BLaER1 treated with 17β-estradiol and CSF1 and Interleukin-3, amounts not matched to agents 10 nM and 100 nM (cell line): Measurements from ENCODE around the gene MT4.

ENCODE experiments used
- H3K27ac ChIP-seq, 11 experiments: shearing (Covaris generic); formaldehyde crosslinking; 2 replicates each; pipeline ENCODE4 v1.8.1; 2022
- H3K27me3 ChIP-seq, 11 experiments: shearing (Covaris generic); formaldehyde crosslinking; 2 replicates each; pipeline ENCODE4 v1.8.1; 2022
- H3K36me3 ChIP-seq, 11 experiments: shearing (Covaris generic); formaldehyde crosslinking; 2 replicates each; pipeline ENCODE4 v1.8.1; 2022
- H3K4me1 ChIP-seq, 10 experiments: shearing (Covaris generic); formaldehyde crosslinking; 2 replicates each; pipeline ENCODE4 v1.8.1; 2022
- H3K4me2 ChIP-seq, 11 experiments: shearing (Covaris generic); formaldehyde crosslinking; 2 replicates each; pipeline ENCODE4 v1.8.1; 2022
- H3K4me3 ChIP-seq, 10 experiments: shearing (Covaris generic); formaldehyde crosslinking; 2 replicates each; pipeline ENCODE4 v1.8.1; 2022
- H3K9ac ChIP-seq, 11 experiments: shearing (Covaris generic); formaldehyde crosslinking; 2 replicates each; pipeline ENCODE4 v1.8.1; 2022
- H3K9me3 ChIP-seq, 11 experiments: shearing (Covaris generic); formaldehyde crosslinking; replicated peaks in 1 of 11; 2 replicates each; pipeline ENCODE4 v1.8.1; 2022
- H4K20me1 ChIP-seq, 11 experiments: shearing (Covaris generic); formaldehyde crosslinking; 2 replicates each; pipeline ENCODE4 v1.8.1; 2022
- Cebpa-rat ChIP-seq, 11 experiments: shearing (Covaris generic); IDR thresholded peaks; 2 replicates each; pipeline ENCODE4 v1.8.1; 2022

MT4 gene

DNA sequence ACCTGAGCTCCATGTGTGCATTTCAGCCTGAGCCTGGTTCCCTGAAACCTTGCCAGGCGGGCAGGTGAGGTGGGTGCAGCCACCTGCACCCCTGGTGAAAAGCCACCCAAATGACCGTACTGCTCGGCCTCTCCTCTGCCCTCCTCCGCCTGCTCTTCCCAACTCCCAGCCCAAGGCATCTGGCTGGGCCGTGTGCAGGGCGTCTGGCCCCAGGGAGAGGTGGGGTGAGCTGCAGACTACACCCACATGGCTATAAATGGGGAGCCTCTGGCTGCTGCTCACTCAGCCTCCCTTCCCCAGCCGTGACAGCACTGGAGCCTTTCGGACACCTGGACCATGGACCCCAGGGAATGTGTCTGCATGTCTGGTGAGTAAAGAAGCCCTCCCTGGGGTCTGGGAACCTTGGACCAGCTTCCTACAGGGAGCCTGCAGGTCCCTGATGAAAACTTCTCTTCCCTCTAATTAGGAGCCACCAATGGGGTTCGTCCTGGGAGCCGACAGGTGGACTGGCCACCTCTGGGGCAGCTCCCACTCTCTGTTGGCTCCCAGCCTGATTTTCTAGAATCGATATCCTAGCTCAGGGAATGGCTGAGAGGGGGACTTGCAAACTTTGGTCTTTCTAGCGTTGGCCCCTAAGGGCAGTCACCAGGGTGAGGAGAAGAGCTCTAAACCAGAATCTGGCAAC lies at the start of gene MT4:
TSS of gene MT4 (plus strand) at position 281 of the 685 bp plus-strand sequence. CDS start at position 337, 56 bp downstream.
- H4K20me1 ChIP-seq: no peaks in the 10 kb centered on the region
- no peaks in the 10 kb centered on the region for H3K27me3 ChIP-seq
- H3K9ac ChIP-seq: no peak within 1 kb of the TSS
- no peaks in the 10 kb centered on the region for H3K36me3 ChIP-seq
- H3K4me2 ChIP-seq: no peak within 1 kb of the TSS
- peaks cover 0 to 14% (median 11%) of the 10 kb centered on the region in 10 experiments; a peak in 14 of 20 replicates for H3K4me1 ChIP-seq
- no peak within 1 kb of the TSS for H3K4me3 ChIP-seq
- no peak for TF ChIP-seq Cebpa-rat (IDR thresholded peaks at IDR 0.05)
- no peaks in the 10 kb centered on the region for H3K9me3 ChIP-seq
- H3K27ac ChIP-seq: no peak within 1 kb of the TSS

DNA sequence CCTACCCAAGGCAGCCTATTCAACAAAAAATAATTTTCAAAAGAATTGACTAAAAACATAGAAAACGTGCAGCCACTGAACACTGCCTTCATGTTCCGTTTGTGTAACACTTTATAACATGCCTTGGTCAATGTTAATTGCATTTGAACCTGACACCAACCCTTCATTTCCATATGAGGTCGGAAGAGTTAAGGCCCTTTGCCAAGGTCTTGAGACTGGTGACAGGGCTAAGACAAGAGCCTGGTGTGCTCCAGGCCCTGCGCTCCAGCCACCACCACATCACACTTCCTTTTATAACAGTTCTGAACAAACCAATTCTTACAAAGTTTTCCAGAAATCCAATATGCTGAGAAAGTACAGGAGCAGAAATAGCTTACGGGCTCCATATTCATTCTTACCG lies 49.2 kb upstream of the MT4 start:
- peaks cover 13 to 77% (median 26%) of the 10 kb centered on the region in 10 experiments for H3K4me1 ChIP-seq
- H3K27me3 ChIP-seq: no peaks in the 10 kb centered on the region
- no peak overlapping the region for H3K9ac ChIP-seq
- H3K9me3 ChIP-seq: peaks cover 0 to 3% (median 0%) of the 10 kb centered on the region in 11 experiments; a peak in 1 of 22 replicates
- H3K36me3 ChIP-seq: peaks cover 2 to 23% (median 13%) of the 10 kb centered on the region in 11 experiments; a peak in 18 of 22 replicates
- peak overlapping the region in 2 of 11 experiments; percentile 88 to 91; a peak in 2 of 22 replicates for H3K4me2 ChIP-seq
- H3K4me3 ChIP-seq: no peak overlapping the region
- H3K27ac ChIP-seq: no peak overlapping the region
- H4K20me1 ChIP-seq: peaks cover 0 to 12% (median 0%) of the 10 kb centered on the region in 11 experiments; a peak in 4 of 22 replicates
- no peak for TF ChIP-seq Cebpa-rat (IDR thresholded peaks at IDR 0.05)

DNA sequence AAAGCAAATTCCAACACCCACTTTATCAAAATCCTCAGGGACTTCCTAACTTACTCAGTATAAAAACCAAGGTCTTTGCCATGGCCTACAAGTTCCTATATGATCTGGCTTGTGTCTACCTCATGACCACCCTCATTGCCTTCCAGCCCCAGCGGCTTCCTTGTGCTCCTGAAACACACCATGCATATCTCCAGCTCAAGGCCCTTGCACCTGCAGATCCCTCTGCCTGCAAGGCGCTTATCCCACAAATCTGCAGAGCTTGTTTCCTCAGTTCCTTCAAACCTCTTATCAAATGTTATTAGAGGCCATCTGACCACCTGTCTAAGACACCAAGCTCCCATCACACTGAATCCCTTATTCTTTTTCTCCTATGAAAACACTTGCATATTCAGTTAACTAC lies 47.7 kb upstream of the MT4 start:
- H3K36me3 ChIP-seq: peaks cover 0 to 7% (median 3%) of the 10 kb centered on the region in 11 experiments; a peak in 6 of 22 replicates

DNA sequence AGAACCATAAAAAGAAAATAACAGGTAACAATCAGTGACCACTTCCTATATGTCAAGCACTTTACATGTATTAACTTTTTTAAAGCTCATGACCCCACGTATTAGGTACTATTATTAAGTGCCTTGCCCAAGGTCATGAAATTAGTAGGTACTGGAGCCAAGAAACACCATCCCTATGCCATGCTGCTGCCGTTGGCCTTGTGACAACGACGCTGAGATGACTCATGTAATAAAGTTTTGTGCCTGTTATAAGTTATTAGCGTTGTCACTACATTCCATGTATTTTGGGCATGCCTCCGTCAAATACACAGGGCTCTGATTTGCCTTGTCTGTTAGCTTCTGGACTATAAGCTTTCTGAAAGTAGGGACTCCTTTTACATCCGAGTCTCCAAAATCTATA lies 46.4 kb upstream of the MT4 start:
- Histone ChIP-seq H3K9me3 (no peaks in the 10 kb centered on the region), H3K36me3 (no peaks in the 10 kb centered on the region), H3K4me3 (0 out of 20 replicates have a peak overlapping the region, but pooled peaks of 1 of the 10 experiments have one; percentile 79), H3K4me2 (peak overlapping the region in 6 of 11 experiments; percentile 81 to 94 (median 86); a peak in 9 of 22 replicates), H4K20me1 (peaks cover 0 to 12% (median 0%) of the 10 kb centered on the region in 11 experiments; a peak in 4 of 22 replicates), H3K27ac (no peak overlapping the region), H3K27me3 (no peaks in the 10 kb centered on the region), H3K4me1 (peaks cover 14 to 66% (median 21%) of the 10 kb centered on the region in 10 experiments), H3K9ac (no peak overlapping the region)
- TF ChIP-seq Cebpa-rat (IDR thresholded peaks at IDR 0.05): no peak

More for the DNA sequence above, 47.7 kb upstream of the MT4 start:
- peaks cover 0 to 12% (median 0%) of the 10 kb centered on the region in 11 experiments; a peak in 4 of 22 replicates for H4K20me1 ChIP-seq
- H3K9ac ChIP-seq: 0 out of 22 replicates have a peak overlapping the region, but pooled peaks of 1 of the 11 experiments have one; percentile 32
- peaks cover 14 to 78% (median 28%) of the 10 kb centered on the region in 10 experiments for H3K4me1 ChIP-seq
- no peaks in the 10 kb centered on the region for H3K27me3 ChIP-seq
- H3K4me3 ChIP-seq: no peak overlapping the region
- no peak for TF ChIP-seq Cebpa-rat (IDR thresholded peaks at IDR 0.05)
- H3K27ac ChIP-seq: no peak overlapping the region
- H3K9me3 ChIP-seq: no peaks in the 10 kb centered on the region; a peak in 1 of 22 replicates
- peak overlapping the region in 2 of 11 experiments; percentile 88 to 91; a peak in 4 of 22 replicates for H3K4me2 ChIP-seq

DNA sequence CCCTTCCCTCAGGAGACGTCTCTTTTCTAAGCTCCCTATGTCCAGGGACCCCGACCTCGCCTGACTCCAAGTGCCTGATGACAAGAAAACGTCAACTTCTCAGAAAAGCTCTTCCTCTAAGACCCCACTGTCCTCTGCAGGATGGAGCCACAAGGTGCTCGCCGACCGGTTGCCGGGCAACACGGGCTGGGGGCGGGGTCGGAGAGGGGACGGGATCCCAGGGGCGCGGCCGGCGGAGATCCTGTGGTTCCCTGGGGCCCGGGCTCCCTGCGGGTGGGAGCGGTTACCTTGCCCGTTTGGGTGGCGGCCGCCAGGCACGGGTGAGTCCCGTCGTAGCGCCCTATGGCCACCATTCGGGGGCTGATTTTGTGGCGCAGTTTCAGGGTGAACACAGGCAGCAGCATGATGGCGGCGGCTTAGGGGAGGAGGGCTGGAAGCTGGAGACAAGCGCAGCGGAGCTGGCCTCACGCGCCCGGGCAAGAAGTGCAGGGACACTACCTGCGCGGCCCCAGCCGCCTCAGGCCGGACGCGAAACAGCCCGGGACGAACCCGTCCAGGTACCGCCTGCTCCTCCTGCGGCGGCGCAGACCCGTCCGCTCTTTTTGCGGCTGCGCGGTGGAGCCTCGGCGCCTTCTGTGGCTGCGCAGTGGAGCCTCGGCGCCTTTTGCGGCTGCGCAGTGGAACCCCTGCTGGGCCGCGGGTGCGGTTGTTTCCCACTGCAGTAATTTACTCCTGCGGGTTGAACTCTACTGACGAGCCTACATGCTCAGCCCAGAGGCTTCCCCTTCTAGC lies 45.2 kb upstream of the MT4 start, which contains the start of gene BBS2:
TSS of gene BBS2 (minus strand) at position 566 of the 792 bp plus-strand sequence. CDS start at position 404, 162 bp downstream.
- peak within 1 kb of the TSS; percentile 66 to 85 (median 78) for H3K9ac ChIP-seq
- peak within 1 kb of the TSS; percentile 36 to 70 (median 62) for H3K27ac ChIP-seq
- peak within 1 kb of the TSS; percentile 78 to 94 (median 88) for H3K4me2 ChIP-seq
- no peak for TF ChIP-seq Cebpa-rat (IDR thresholded peaks at IDR 0.05)
- peak within 1 kb of the TSS; percentile 70 to 94 (median 86) for H3K4me3 ChIP-seq
- peaks cover 0 to 6% (median 0%) of the 10 kb centered on the region in 11 experiments; a peak in 3 of 22 replicates for H4K20me1 ChIP-seq
- H3K36me3 ChIP-seq: no peaks in the 10 kb centered on the region
- H3K9me3 ChIP-seq: no peaks in the 10 kb centered on the region
- peaks cover 13 to 54% (median 20%) of the 10 kb centered on the region in 10 experiments for H3K4me1 ChIP-seq
- H3K27me3 ChIP-seq: no peaks in the 10 kb centered on the region

DNA sequence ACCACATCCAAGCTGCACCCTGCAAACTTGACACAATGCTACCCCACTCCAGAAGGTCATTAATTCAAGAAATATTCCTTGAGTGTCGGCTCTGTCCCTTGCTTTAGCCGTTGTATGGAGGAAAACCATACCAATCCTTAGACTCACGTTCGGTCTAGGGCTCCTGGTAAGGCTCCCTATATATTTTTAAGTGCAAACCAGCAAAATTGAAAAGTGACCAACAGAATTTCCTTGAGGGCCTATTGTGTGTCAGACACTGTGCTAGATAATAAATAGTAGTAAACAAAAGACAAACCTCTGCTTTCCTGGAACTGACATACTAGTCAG lies 44.7 kb upstream of the MT4 start:
- H3K4me2 ChIP-seq: peak overlapping the region; percentile 78 to 94 (median 88)
- H3K9me3 ChIP-seq: no peaks in the 10 kb centered on the region
- H3K4me3 ChIP-seq: peak overlapping the region; percentile 70 to 94 (median 86); a peak in 19 of 20 replicates
- H4K20me1 ChIP-seq: peaks cover 0 to 6% (median 0%) of the 10 kb centered on the region in 11 experiments; a peak in 3 of 22 replicates
- peak overlapping the region in 2 of 11 experiments; percentile 62 to 70; a peak in 4 of 22 replicates for H3K27ac ChIP-seq
- H3K36me3 ChIP-seq: no peaks in the 10 kb centered on the region
- no peak for TF ChIP-seq Cebpa-rat (IDR thresholded peaks at IDR 0.05)
- H3K4me1 ChIP-seq: peaks cover 13 to 49% (median 20%) of the 10 kb centered on the region in 10 experiments
- H3K27me3 ChIP-seq: no peaks in the 10 kb centered on the region
- peak overlapping the region; percentile 66 to 85 (median 78); a peak in 16 of 22 replicates for H3K9ac ChIP-seq

DNA sequence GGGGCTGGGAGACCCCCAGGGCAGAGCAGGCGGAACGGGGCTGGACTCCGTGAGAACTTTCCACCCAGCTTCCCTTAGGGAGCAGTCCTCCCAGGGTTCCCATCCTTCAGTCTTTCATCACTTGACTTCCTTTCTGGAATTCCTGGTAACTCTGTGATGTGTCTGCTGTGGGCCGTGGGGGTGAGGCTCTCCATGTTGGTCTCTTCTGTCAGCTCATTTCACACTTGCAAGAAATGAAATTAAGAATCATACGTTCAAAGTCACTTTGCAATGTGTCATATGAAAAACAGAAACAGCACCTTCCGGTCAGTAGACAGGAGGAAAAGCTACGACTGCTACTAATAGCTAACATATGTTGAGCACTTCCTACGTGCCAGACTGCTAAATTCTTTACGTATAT lies 39.6 kb upstream of the MT4 start:
- Histone ChIP-seq H3K4me3 (no peak overlapping the region), H3K27ac (no peak overlapping the region), H3K9ac (no peak overlapping the region), H4K20me1 (no peaks in the 10 kb centered on the region), H3K36me3 (no peaks in the 10 kb centered on the region), H3K4me1 (peaks cover 5 to 8% (median 6%) of the 10 kb centered on the region in 10 experiments; a peak in 18 of 20 replicates), H3K9me3 (no peaks in the 10 kb centered on the region), H3K4me2 (no peak overlapping the region), H3K27me3 (no peaks in the 10 kb centered on the region)
- TF ChIP-seq Cebpa-rat (IDR thresholded peaks at IDR 0.05): no peak

DNA sequence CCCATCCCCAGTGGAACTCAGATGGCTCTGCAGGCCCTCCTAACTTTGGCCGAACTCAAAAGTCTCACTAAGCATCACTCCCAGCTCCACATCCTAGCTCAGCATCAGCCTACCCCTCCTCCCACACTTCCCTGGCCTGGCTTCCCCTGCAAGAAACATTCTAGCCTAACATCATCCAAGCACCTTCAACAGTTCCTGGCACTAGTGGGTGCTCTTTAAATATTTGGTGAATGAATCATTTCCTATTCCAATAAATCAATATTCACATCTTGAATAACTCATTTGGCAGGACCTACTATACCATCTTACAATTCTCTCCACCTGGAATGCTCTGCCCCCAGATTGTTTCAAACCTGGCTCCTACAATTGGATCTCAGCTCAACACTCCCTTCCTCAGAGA lies 34.0 kb upstream of the MT4 start:
- H3K9ac ChIP-seq: no peak overlapping the region
- H3K27ac ChIP-seq: no peak overlapping the region
- H3K4me1 ChIP-seq: no peaks in the 10 kb centered on the region
- no peaks in the 10 kb centered on the region for H4K20me1 ChIP-seq
- H3K9me3 ChIP-seq: no peaks in the 10 kb centered on the region
- no peak for TF ChIP-seq Cebpa-rat (IDR thresholded peaks at IDR 0.05)
- no peaks in the 10 kb centered on the region for H3K36me3 ChIP-seq
- no peak overlapping the region for H3K4me3 ChIP-seq
- H3K4me2 ChIP-seq: no peak overlapping the region
- H3K27me3 ChIP-seq: no peaks in the 10 kb centered on the region

DNA sequence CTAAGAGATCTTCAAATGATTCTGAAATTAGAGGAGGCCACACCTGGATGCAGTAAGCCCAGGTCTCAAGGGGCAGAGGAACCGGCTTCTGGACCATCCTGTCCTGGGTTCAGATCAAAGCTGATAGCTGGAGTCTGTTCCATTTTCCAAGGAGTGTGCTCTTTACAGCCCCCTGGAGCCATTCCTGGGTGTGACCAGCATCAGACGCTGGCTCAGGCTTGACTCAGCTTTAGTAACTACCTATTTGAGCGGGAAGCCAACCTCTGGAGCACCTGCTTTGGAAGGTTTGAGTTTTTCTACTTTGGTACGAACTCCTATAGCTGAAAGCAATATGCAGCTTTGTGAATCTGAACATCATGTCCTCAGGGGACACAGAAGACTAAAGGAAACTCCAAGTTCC lies 32.2 kb upstream of the MT4 start:
- H3K27me3 ChIP-seq: no peaks in the 10 kb centered on the region
- no peaks in the 10 kb centered on the region for H3K36me3 ChIP-seq
- H3K4me1 ChIP-seq: peaks cover 0 to 4% (median 0%) of the 10 kb centered on the region in 10 experiments; a peak in 1 of 20 replicates
- no peak overlapping the region for H3K27ac ChIP-seq
- H3K4me2 ChIP-seq: no peak overlapping the region
- TF ChIP-seq Cebpa-rat (IDR thresholded peaks at IDR 0.05): no peak
- no peak overlapping the region for H3K4me3 ChIP-seq
- H3K9ac ChIP-seq: no peak overlapping the region
- no peaks in the 10 kb centered on the region for H4K20me1 ChIP-seq
- no peaks in the 10 kb centered on the region for H3K9me3 ChIP-seq
